ENCODE results near the gene CNKSR2. TPM values are rescaled to one million over a fixed set of nuclear protein-coding genes. Genes with fewer than 3 reads are reported as not detected.
A peak's percentile ranks its signal among the peaks of the same experiment; 100 is the strongest.

CNKSR2 gene
- total RNA-seq, 1 experiment from 2014 or later: 1.5 TPM

DNA sequence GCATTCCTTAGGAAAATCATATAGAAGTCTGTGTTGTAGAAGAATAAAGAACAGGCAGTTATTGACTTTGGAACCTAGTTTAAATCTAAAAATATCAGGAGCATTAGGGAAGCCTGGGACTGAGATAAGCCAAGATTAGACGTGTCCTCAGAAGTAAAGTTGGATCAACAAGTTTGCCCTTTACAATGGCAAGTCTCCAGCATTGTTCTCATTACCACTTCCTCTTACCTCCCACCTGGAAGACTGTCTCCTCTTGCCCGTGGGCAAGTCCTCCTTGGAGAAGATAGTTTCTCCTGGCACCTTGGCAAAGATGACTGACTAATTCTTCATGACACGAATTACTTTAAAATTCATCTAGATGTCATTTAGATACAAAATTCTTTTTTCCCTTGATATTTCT is 37.8 kb downstream of the CNKSR2 start:
- Histone ChIP-seq H3F3A (ENCODE audit: insufficient read depth, low read depth) (no peaks in the 10 kb centered on the region), H3K9me3 (ENCODE audit: insufficient read depth, low read depth) (no peaks in the 10 kb centered on the region), H3K4me2 (no peak overlapping the region), H3K27me3 (ENCODE audit: insufficient read depth, low read depth) (no peaks in the 10 kb centered on the region), H3K36me3 (ENCODE audit: low read depth) (no peaks in the 10 kb centered on the region), H3K79me2 (ENCODE audit: low read depth) (no peaks in the 10 kb centered on the region), H3K4me1 (replicated peaks; ENCODE audit: insufficient read depth) (no peaks in the 10 kb centered on the region), H3K27ac (no peak overlapping the region), H3K9me2 (ENCODE audit: insufficient read depth) (no peaks in the 10 kb centered on the region), H3K4me3 (no peak overlapping the region), H2AFZ (no peak overlapping the region), H4K20me1 (ENCODE audit: insufficient read depth) (no peaks in the 10 kb centered on the region)
- intact Hi-C loops (cut with micrococcal nuclease; ENCODE audit: unreplicated experiment): no loop called here
- POLR2A ChIA-PET (ENCODE audit: unreplicated experiment): no interaction called here
- peak in 1 of 2 experiments; percentile 1 for DNase-seq
- BruUV-seq (replicated peaks): no TSS peak
- CTCF ChIA-PET: no interaction called here
- no peak for TF ChIP-seq EZH2 (IDR thresholded peaks at IDR 0.05; ENCODE audit: low read depth)
- TF ChIP-seq, protein P1, sequence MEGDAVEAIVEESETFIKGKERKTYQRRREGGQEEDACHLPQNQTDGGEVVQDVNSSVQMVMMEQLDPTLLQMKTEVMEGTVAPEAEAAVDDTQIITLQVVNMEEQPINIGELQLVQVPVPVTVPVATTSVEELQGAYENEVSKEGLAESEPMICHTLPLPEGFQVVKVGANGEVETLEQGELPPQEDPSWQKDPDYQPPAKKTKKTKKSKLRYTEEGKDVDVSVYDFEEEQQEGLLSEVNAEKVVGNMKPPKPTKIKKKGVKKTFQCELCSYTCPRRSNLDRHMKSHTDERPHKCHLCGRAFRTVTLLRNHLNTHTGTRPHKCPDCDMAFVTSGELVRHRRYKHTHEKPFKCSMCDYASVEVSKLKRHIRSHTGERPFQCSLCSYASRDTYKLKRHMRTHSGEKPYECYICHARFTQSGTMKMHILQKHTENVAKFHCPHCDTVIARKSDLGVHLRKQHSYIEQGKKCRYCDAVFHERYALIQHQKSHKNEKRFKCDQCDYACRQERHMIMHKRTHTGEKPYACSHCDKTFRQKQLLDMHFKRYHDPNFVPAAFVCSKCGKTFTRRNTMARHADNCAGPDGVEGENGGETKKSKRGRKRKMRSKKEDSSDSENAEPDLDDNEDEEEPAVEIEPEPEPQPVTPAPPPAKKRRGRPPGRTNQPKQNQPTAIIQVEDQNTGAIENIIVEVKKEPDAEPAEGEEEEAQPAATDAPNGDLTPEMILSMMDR (conservative IDR thresholded peaks at IDR 0.05): no peak

DNA sequence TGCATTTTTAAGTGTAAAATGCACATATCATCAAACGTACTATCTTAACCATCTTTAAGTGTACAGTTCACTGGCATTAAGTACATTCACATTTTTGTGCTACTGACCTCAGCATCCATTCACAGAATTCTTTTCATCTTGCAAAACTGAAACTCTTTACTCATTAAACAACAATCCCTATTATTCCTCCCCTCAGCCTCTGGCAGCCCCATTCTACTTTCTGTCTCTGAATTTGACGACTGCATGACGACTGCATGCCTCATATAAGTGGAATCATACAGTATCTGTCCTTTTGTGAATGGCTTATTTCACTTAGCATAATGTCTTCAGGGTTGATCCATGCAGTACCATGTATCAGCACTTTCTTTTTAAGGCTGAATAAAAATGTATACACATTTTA is 38.7 kb downstream of the CNKSR2 start:
- Histone ChIP-seq H3K79me2 (ENCODE audit: low read depth) (no peaks in the 10 kb centered on the region), H3K9me3 (ENCODE audit: insufficient read depth, low read depth) (no peaks in the 10 kb centered on the region), H2AFZ (no peak overlapping the region), H3F3A (ENCODE audit: insufficient read depth, low read depth) (no peaks in the 10 kb centered on the region), H3K9me2 (ENCODE audit: insufficient read depth) (no peaks in the 10 kb centered on the region), H3K4me2 (no peak overlapping the region), H3K36me3 (ENCODE audit: low read depth) (no peaks in the 10 kb centered on the region), H3K4me1 (replicated peaks; ENCODE audit: insufficient read depth) (no peaks in the 10 kb centered on the region), H3K27me3 (ENCODE audit: insufficient read depth, low read depth) (no peaks in the 10 kb centered on the region), H3K4me3 (no peak overlapping the region), H4K20me1 (ENCODE audit: insufficient read depth) (no peaks in the 10 kb centered on the region), H3K27ac (no peak overlapping the region)
- BruUV-seq (replicated peaks): no TSS peak
- no peak for TF ChIP-seq EZH2 (IDR thresholded peaks at IDR 0.05; ENCODE audit: low read depth)
- TF ChIP-seq, protein P1 (conservative IDR thresholded peaks at IDR 0.05): no peak
- POLR2A ChIA-PET (ENCODE audit: unreplicated experiment): no interaction called here
- intact Hi-C loops (cut with micrococcal nuclease; ENCODE audit: unreplicated experiment): no loop called here
- DNase-seq: no peak
- CTCF ChIA-PET: no interaction called here

DNA sequence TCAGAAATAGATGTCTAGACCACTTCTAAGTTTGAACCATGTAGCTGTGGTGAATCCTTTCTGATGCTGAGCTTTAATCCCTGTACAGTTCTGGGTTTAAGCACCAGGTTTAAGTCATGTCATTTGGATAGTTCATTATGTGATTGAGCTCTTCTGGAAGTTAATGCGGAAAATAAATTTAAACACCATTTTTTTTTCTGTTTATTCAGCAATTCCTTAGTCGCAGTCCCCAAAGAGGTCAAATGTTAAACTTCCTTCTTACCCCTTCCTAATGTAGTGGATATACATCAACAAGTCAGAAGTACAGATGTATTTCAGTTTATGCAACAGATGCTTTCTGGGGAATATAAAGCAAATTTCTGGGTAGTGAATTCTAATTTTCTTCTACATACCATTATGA is 52.9 kb downstream of the CNKSR2 start:
- POLR2A ChIA-PET (ENCODE audit: unreplicated experiment): no interaction called here
- H3F3A ChIP-seq (ENCODE audit: insufficient read depth, low read depth): no peaks in the 10 kb centered on the region
- H4K20me1 ChIP-seq (ENCODE audit: insufficient read depth): no peaks in the 10 kb centered on the region
- H3K27me3 ChIP-seq (ENCODE audit: insufficient read depth, low read depth): no peaks in the 10 kb centered on the region
- H3K79me2 ChIP-seq (ENCODE audit: low read depth): no peaks in the 10 kb centered on the region
- no peak for DNase-seq
- no TSS peak for BruUV-seq (replicated peaks)
- no peaks in the 10 kb centered on the region for H3K9me3 ChIP-seq (ENCODE audit: insufficient read depth, low read depth)
- no peak overlapping the region for H3K4me3 ChIP-seq
- H2AFZ ChIP-seq: no peak overlapping the region
- no peak overlapping the region for H3K4me2 ChIP-seq
- TF ChIP-seq, protein P1 (conservative IDR thresholded peaks at IDR 0.05): no peak
- TF ChIP-seq EZH2 (IDR thresholded peaks at IDR 0.05; ENCODE audit: low read depth): no peak
- H3K27ac ChIP-seq: no peak overlapping the region
- no peaks in the 10 kb centered on the region for H3K9me2 ChIP-seq (ENCODE audit: insufficient read depth)
- no peaks in the 10 kb centered on the region for H3K36me3 ChIP-seq (ENCODE audit: low read depth)
- CTCF ChIA-PET: no interaction called here
- H3K4me1 ChIP-seq (replicated peaks; ENCODE audit: insufficient read depth): no peaks in the 10 kb centered on the region
- intact Hi-C loops (cut with micrococcal nuclease; ENCODE audit: unreplicated experiment): no loop called here
